ENCODE data around the gene CFAP77.

CFAP77 gene

GRCh38 chr9:132582276-132582785 is 172.3 kb downstream of the CFAP77 start, which contains the start of gene BARHL1:
Gene BARHL1, plus strand, starts transcription at chr9:132582606. Its CDS starts 192 bp downstream, at chr9:132582798.
- Histone ChIP-seq H2AFZ (ENCODE audit: low read depth, low read length) (no peak within 1 kb of the TSS), H3K4me3 (ENCODE audit: low read length) (no peak within 1 kb of the TSS)

GRCh38 chr9:132582786-132583583 is 173.0 kb downstream of the CFAP77 start:
- Histone ChIP-seq H3K4me1 (ENCODE audit: insufficient read depth, low read length) (peaks cover 18% of the 10 kb centered on the region), H3K9me3 (ENCODE audit: low read length) (no peaks in the 10 kb centered on the region), H3K27me3 (ENCODE audit: insufficient read depth, low read length) (peaks cover 98% of the 10 kb centered on the region), H3K36me3 (ENCODE audit: insufficient read depth, low read length) (no peaks in the 10 kb centered on the region), H3K4me3 (ENCODE audit: low read length) (no peak overlapping the region), H2AFZ (ENCODE audit: low read depth, low read length) (no peak overlapping the region)

More at GRCh38 chr9:132582276-132582785, 172.3 kb downstream of the CFAP77 start, which contains the start of gene BARHL1:
- Histone ChIP-seq H3K9me3 (ENCODE audit: low read length) (no peaks in the 10 kb centered on the region), H3K27me3 (ENCODE audit: insufficient read depth, low read length) (peaks cover 98% of the 10 kb centered on the region), H3K4me1 (ENCODE audit: insufficient read depth, low read length) (peaks cover 18% of the 10 kb centered on the region), H3K36me3 (ENCODE audit: insufficient read depth, low read length) (no peaks in the 10 kb centered on the region)

GRCh38 chr9:132583584-132584304 is 173.7 kb downstream of the CFAP77 start:
- H3K36me3 ChIP-seq (ENCODE audit: insufficient read depth, low read length) = no peaks in the 10 kb centered on the region
- H3K4me1 ChIP-seq (ENCODE audit: insufficient read depth, low read length) = peaks cover 18% of the 10 kb centered on the region
- no peak overlapping the region for H3K4me3 ChIP-seq (ENCODE audit: low read length)
- no peaks in the 10 kb centered on the region for H3K9me3 ChIP-seq (ENCODE audit: low read length)
- H3K27me3 ChIP-seq (ENCODE audit: insufficient read depth, low read length) = peaks cover 98% of the 10 kb centered on the region
- no peak overlapping the region for H2AFZ ChIP-seq (ENCODE audit: low read depth, low read length)

- H3K4me1 ChIP-seq (ENCODE audit: insufficient read depth, low read length) = peaks cover 19% of the 10 kb centered on the region
- no peak overlapping the region for H3K4me3 ChIP-seq (ENCODE audit: low read length)
- H3K9me3 ChIP-seq (ENCODE audit: low read length) = no peaks in the 10 kb centered on the region
- H3K36me3 ChIP-seq (ENCODE audit: insufficient read depth, low read length) = no peaks in the 10 kb centered on the region
- H2AFZ ChIP-seq (ENCODE audit: low read depth, low read length) = no peak overlapping the region
- H3K27me3 ChIP-seq (ENCODE audit: insufficient read depth, low read length) = peaks cover 99% of the 10 kb centered on the region
Observed at GRCh38 chr9:132584601-132585560, 174.9 kb downstream of the CFAP77 start.

- no peaks in the 10 kb centered on the region for H3K36me3 ChIP-seq (ENCODE audit: insufficient read depth, low read length)
- H3K4me3 ChIP-seq (ENCODE audit: low read length) = no peak overlapping the region
- H3K4me1 ChIP-seq (ENCODE audit: insufficient read depth, low read length) = peaks cover 21% of the 10 kb centered on the region
- H3K27me3 ChIP-seq (ENCODE audit: insufficient read depth, low read length) = peaks cover 97% of the 10 kb centered on the region
- H2AFZ ChIP-seq (ENCODE audit: low read depth, low read length) = no peak overlapping the region
- H3K9me3 ChIP-seq (ENCODE audit: low read length) = no peaks in the 10 kb centered on the region
Observed at GRCh38 chr9:132585954-132586829, 176.2 kb downstream of the CFAP77 start.

GRCh38 chr9:132586830-132587591 is 177.0 kb downstream of the CFAP77 start:
- no peaks in the 10 kb centered on the region for H3K36me3 ChIP-seq (ENCODE audit: insufficient read depth, low read length)
- H3K4me3 ChIP-seq (ENCODE audit: low read length) = no peak overlapping the region
- H3K4me1 ChIP-seq (ENCODE audit: insufficient read depth, low read length) = peaks cover 20% of the 10 kb centered on the region
- no peaks in the 10 kb centered on the region for H3K9me3 ChIP-seq (ENCODE audit: low read length)
- H2AFZ ChIP-seq (ENCODE audit: low read depth, low read length) = no peak overlapping the region
- H3K27me3 ChIP-seq (ENCODE audit: insufficient read depth, low read length) = peaks cover 95% of the 10 kb centered on the region

GRCh38 chr9:132587592-132587955 is 177.6 kb downstream of the CFAP77 start:
- no peaks in the 10 kb centered on the region for H3K9me3 ChIP-seq (ENCODE audit: low read length)
- H3K27me3 ChIP-seq (ENCODE audit: insufficient read depth, low read length) = peaks cover 91% of the 10 kb centered on the region
- H2AFZ ChIP-seq (ENCODE audit: low read depth, low read length) = no peak overlapping the region
- no peak overlapping the region for H3K4me3 ChIP-seq (ENCODE audit: low read length)
- H3K36me3 ChIP-seq (ENCODE audit: insufficient read depth, low read length) = no peaks in the 10 kb centered on the region
- H3K4me1 ChIP-seq (ENCODE audit: insufficient read depth, low read length) = peaks cover 24% of the 10 kb centered on the region

GRCh38 chr9:132588098-132588497 is 178.1 kb downstream of the CFAP77 start:
- no peaks in the 10 kb centered on the region for H3K9me3 ChIP-seq (ENCODE audit: low read length)
- H3K27me3 ChIP-seq (ENCODE audit: insufficient read depth, low read length) = peaks cover 85% of the 10 kb centered on the region
- H3K36me3 ChIP-seq (ENCODE audit: insufficient read depth, low read length) = no peaks in the 10 kb centered on the region
- H2AFZ ChIP-seq (ENCODE audit: low read depth, low read length) = no peak overlapping the region
- peaks cover 25% of the 10 kb centered on the region for H3K4me1 ChIP-seq (ENCODE audit: insufficient read depth, low read length)
- no peak overlapping the region for H3K4me3 ChIP-seq (ENCODE audit: low read length)

GRCh38 chr9:132588501-132589147 is 178.6 kb downstream of the CFAP77 start:
- Histone ChIP-seq H3K9me3 (ENCODE audit: low read length) (no peaks in the 10 kb centered on the region), H3K36me3 (ENCODE audit: insufficient read depth, low read length) (peaks cover 4% of the 10 kb centered on the region), H3K4me3 (ENCODE audit: low read length) (no peak overlapping the region), H2AFZ (ENCODE audit: low read depth, low read length) (no peak overlapping the region), H3K27me3 (ENCODE audit: insufficient read depth, low read length) (peaks cover 80% of the 10 kb centered on the region), H3K4me1 (ENCODE audit: insufficient read depth, low read length) (peaks cover 25% of the 10 kb centered on the region)

GRCh38 chr9:132589148-132590036 is 179.4 kb downstream of the CFAP77 start:
- H3K27me3 ChIP-seq (ENCODE audit: insufficient read depth, low read length) = peaks cover 74% of the 10 kb centered on the region
- peaks cover 25% of the 10 kb centered on the region for H3K4me1 ChIP-seq (ENCODE audit: insufficient read depth, low read length)
- peaks cover 8% of the 10 kb centered on the region for H3K36me3 ChIP-seq (ENCODE audit: insufficient read depth, low read length)
- H2AFZ ChIP-seq (ENCODE audit: low read depth, low read length) = no peak overlapping the region
- H3K9me3 ChIP-seq (ENCODE audit: low read length) = no peaks in the 10 kb centered on the region
- no peak overlapping the region for H3K4me3 ChIP-seq (ENCODE audit: low read length)
